ENCODE data around the gene CCDC138.

The CCDC138 gene

GRCh38 chr2:108910541-108911396 is 124.2 kb downstream of the CCDC138 start:
- Histone ChIP-seq H3K27me3 (replicated peaks; ENCODE audit: control insufficient read depth, insufficient read depth, low read length) (no peaks in the 10 kb centered on the region), H3K36me3 (ENCODE audit: control insufficient read depth, insufficient read depth, low read length) (no peaks in the 10 kb centered on the region), H3K4me3 (replicated peaks; ENCODE audit: low read depth, low read length) (no peak overlapping the region)
- DNase-seq (ENCODE audit: extremely low read depth, insufficient read length), result no peak
- TF ChIP-seq CTCF (IDR thresholded peaks at IDR 0.05; ENCODE audit: insufficient read depth, low read length, poor library complexity, severe bottlenecking), result no peak

- no peak for TF ChIP-seq CTCF (IDR thresholded peaks at IDR 0.05; ENCODE audit: insufficient read depth, low read length, poor library complexity, severe bottlenecking)
- Histone ChIP-seq H3K27me3 (replicated peaks; ENCODE audit: control insufficient read depth, insufficient read depth, low read length) (no peaks in the 10 kb centered on the region), H3K4me3 (replicated peaks; ENCODE audit: low read depth, low read length) (no peak overlapping the region), H3K36me3 (ENCODE audit: control insufficient read depth, insufficient read depth, low read length) (no peaks in the 10 kb centered on the region)
- no peak for DNase-seq (ENCODE audit: extremely low read depth, insufficient read length)
Observed at GRCh38 chr2:108911401-108911800, 124.8 kb downstream of the CCDC138 start.

- TF ChIP-seq CTCF (IDR thresholded peaks at IDR 0.05; ENCODE audit: insufficient read depth, low read length, poor library complexity, severe bottlenecking), result no peak
- Histone ChIP-seq H3K36me3 (ENCODE audit: control insufficient read depth, insufficient read depth, low read length) (no peaks in the 10 kb centered on the region), H3K4me3 (replicated peaks; ENCODE audit: low read depth, low read length) (no peak overlapping the region), H3K27me3 (replicated peaks; ENCODE audit: control insufficient read depth, insufficient read depth, low read length) (no peaks in the 10 kb centered on the region)
- no peak for DNase-seq (ENCODE audit: extremely low read depth, insufficient read length)
Observed at GRCh38 chr2:108911807-108912628, 125.4 kb downstream of the CCDC138 start.

GRCh38 chr2:108912629-108912902 is 126.0 kb downstream of the CCDC138 start:
- H3K4me3 ChIP-seq (replicated peaks; ENCODE audit: low read depth, low read length), result no peak overlapping the region
- DNase-seq (ENCODE audit: extremely low read depth, insufficient read length), result no peak
- no peaks in the 10 kb centered on the region; the same call in 1 of the 2 replicates for H3K27me3 ChIP-seq (replicated peaks; ENCODE audit: control insufficient read depth, insufficient read depth, low read length)
- no peak for TF ChIP-seq CTCF (IDR thresholded peaks at IDR 0.05; ENCODE audit: insufficient read depth, low read length, poor library complexity, severe bottlenecking)
- H3K36me3 ChIP-seq (ENCODE audit: control insufficient read depth, insufficient read depth, low read length), result no peaks in the 10 kb centered on the region

GRCh38 chr2:108916122-108916795 is 129.7 kb downstream of the CCDC138 start:
- no peak for DNase-seq (ENCODE audit: extremely low read depth, insufficient read length)
- H3K27me3 ChIP-seq (replicated peaks; ENCODE audit: control insufficient read depth, insufficient read depth, low read length), result no peaks in the 10 kb centered on the region; the same call in none of the 2 replicates
- H3K4me3 ChIP-seq (replicated peaks; ENCODE audit: low read depth, low read length), result no peak overlapping the region
- no peak for TF ChIP-seq CTCF (IDR thresholded peaks at IDR 0.05; ENCODE audit: insufficient read depth, low read length, poor library complexity, severe bottlenecking)
- no peaks in the 10 kb centered on the region for H3K36me3 ChIP-seq (ENCODE audit: control insufficient read depth, insufficient read depth, low read length)

All from GM06990 (cell line).